Measurements from ENCODE around the gene FLII. TPM values are rescaled to one million over a fixed set of nuclear protein-coding genes. Genes with fewer than 3 reads are reported as not detected.

Gene FLII
- total RNA-seq, 1 donor from 2014 or later: 277 TPM

GRCh38 chr17:18245038-18245776 is 13.3 kb downstream of the FLII start:
- intact Hi-C loops (cut with DNase I): no loop called here
- Histone ChIP-seq H3K27me3 (no peaks in the 10 kb centered on the region), H3K27ac (no peak overlapping the region), H3K4me1 (peaks cover 29% of the 10 kb centered on the region), H3K9me3 (no peaks in the 10 kb centered on the region), H3K4me3 (no peak overlapping the region), H3K36me3 (peaks cover 0 to 57% of the 10 kb centered on the region in 2 donors)
- no peak for DNase-seq (ENCODE audit: extremely low spot score in 2 of 2)
- TF ChIP-seq CTCF (IDR thresholded peaks at IDR 0.05) (no peak), POLR2AphosphoS5 (IDR thresholded peaks at IDR 0.05; ENCODE audit: insufficient read depth in 1 of 2, low read depth in 1 of 2) (no peak), POLR2A (IDR thresholded peaks at IDR 0.05) (no peak)

- no peak for DNase-seq (ENCODE audit: extremely low spot score in 2 of 2)
- no peaks in the 10 kb centered on the region for H3K27me3 ChIP-seq
- H3K27ac ChIP-seq: no peak overlapping the region
- TF ChIP-seq POLR2A (IDR thresholded peaks at IDR 0.05) (no peak), POLR2AphosphoS5 (IDR thresholded peaks at IDR 0.05; ENCODE audit: insufficient read depth in 1 of 2, low read depth in 1 of 2) (no peak), CTCF (IDR thresholded peaks at IDR 0.05) (no peak)
- peaks cover 0 to 47% of the 10 kb centered on the region in 2 donors for H3K36me3 ChIP-seq
- peaks cover 1% of the 10 kb centered on the region for H3K4me1 ChIP-seq
- no peak overlapping the region for H3K4me3 ChIP-seq
- no peaks in the 10 kb centered on the region for H3K9me3 ChIP-seq
- intact Hi-C loops (cut with DNase I): no loop called here
These were observed 17.2 kb downstream of the FLII start for GRCh38 chr17:18241229-18241871.

- H3K4me3 ChIP-seq: no peak overlapping the region
- no peaks in the 10 kb centered on the region for H3K27me3 ChIP-seq
- intact Hi-C loops (cut with DNase I): no loop called here
- H3K9me3 ChIP-seq: no peaks in the 10 kb centered on the region
- peaks cover 1% of the 10 kb centered on the region for H3K4me1 ChIP-seq
- H3K27ac ChIP-seq: no peak overlapping the region
- no peak for TF ChIP-seq POLR2AphosphoS5 (IDR thresholded peaks at IDR 0.05; ENCODE audit: insufficient read depth in 1 of 2, low read depth in 1 of 2)
- no peak for TF ChIP-seq POLR2A (IDR thresholded peaks at IDR 0.05)
- no peak for TF ChIP-seq CTCF (IDR thresholded peaks at IDR 0.05)
- no peak for DNase-seq (ENCODE audit: extremely low spot score in 2 of 2)
- H3K36me3 ChIP-seq: peaks cover 0 to 41% of the 10 kb centered on the region in 2 donors
These were observed 18.1 kb downstream of the FLII start for GRCh38 chr17:18240449-18240848.

GRCh38 chr17:18238299-18238698 is 20.2 kb downstream of the FLII start:
- H3K4me3 ChIP-seq: no peak overlapping the region
- no peak for TF ChIP-seq POLR2A (IDR thresholded peaks at IDR 0.05)
- TF ChIP-seq POLR2AphosphoS5 (IDR thresholded peaks at IDR 0.05; ENCODE audit: insufficient read depth in 1 of 2, low read depth in 1 of 2): no peak
- no peak for TF ChIP-seq CTCF (IDR thresholded peaks at IDR 0.05)
- H3K27ac ChIP-seq: no peak overlapping the region
- H3K27me3 ChIP-seq: no peaks in the 10 kb centered on the region
- no peaks in the 10 kb centered on the region for H3K9me3 ChIP-seq
- no peak for DNase-seq (ENCODE audit: extremely low spot score in 2 of 2)
- H3K36me3 ChIP-seq: peaks cover 0 to 47% of the 10 kb centered on the region in 2 donors
- intact Hi-C loops (cut with DNase I): no loop called here
- peaks cover 8% of the 10 kb centered on the region for H3K4me1 ChIP-seq

GRCh38 chr17:18237461-18237860 is 21.1 kb downstream of the FLII start:
- TF ChIP-seq POLR2A (IDR thresholded peaks at IDR 0.05) (no peak), POLR2AphosphoS5 (IDR thresholded peaks at IDR 0.05; ENCODE audit: insufficient read depth in 1 of 2, low read depth in 1 of 2) (no peak), CTCF (IDR thresholded peaks at IDR 0.05) (no peak)
- no peak overlapping the region for H3K4me3 ChIP-seq
- intact Hi-C loops (cut with DNase I): no loop called here
- peaks cover 0 to 47% of the 10 kb centered on the region in 2 donors for H3K36me3 ChIP-seq
- no peak overlapping the region for H3K27ac ChIP-seq
- H3K9me3 ChIP-seq: no peaks in the 10 kb centered on the region
- no peak for DNase-seq (ENCODE audit: extremely low spot score in 2 of 2)
- no peaks in the 10 kb centered on the region for H3K27me3 ChIP-seq
- H3K4me1 ChIP-seq: peaks cover 8% of the 10 kb centered on the region

Data from vagina (tissue), 2 donors.